Measurements from ENCODE around the gene ENAM. TPM values are rescaled to one million over a fixed set of nuclear protein-coding genes. Genes with fewer than 3 reads are reported as not detected.

Gene ENAM
- total and polyA plus RNA-seq, 2 of the 13 experiments (the other 11 are each of a cell fraction or from before 2014, with no cell fraction given): not detected

GRCh38 chr4:70687821-70688794, 59.6 kb downstream of the ENAM start, which contains the start of gene UTP3:
Gene UTP3 (plus strand): TSS chr4:70688532. CDS start chr4:70688678, 146 bp downstream.
- TSS peak; percentile 99 for BruUV-seq (replicated peaks)
- no peaks in the 10 kb centered on the region for H3K36me3 ChIP-seq (replicated peaks in 1 of 2; ENCODE audit: control insufficient read depth in 1 of 2, insufficient read depth in 2 of 2, low read length in 2 of 2)
- peak within 1 kb of the TSS; percentile 61 for H2AFZ ChIP-seq (ENCODE audit: low read length)
- intact Hi-C loops (cut with micrococcal nuclease; ENCODE audit: unreplicated experiment) (loop anchor here (1.0 to 10.0 kb wide), 5 partner anchors 16 to 217 kb away; partner anchors contain the start of gene MOB1B), in situ Hi-C loops (cut with HindIII; ENCODE audit: extremely low pct_ligation_motif_present, low pct_unique_long_range_greater_than_20kb) (no loop called here)
- peak within 1 kb of the TSS; percentile 83 for H3K9ac ChIP-seq (ENCODE audit: insufficient read depth, low read depth, low read length)
- WGBS (ENCODE audit: low lambda C conversion rate): 2% methylated on average over 36 of the region's 70 CpGs
- POLR2A ChIA-PET: interaction anchor here (0.8 to 6.8 kb wide), 2 partner anchors 11 to 16 kb away, joined by 3 to 75 read pairs; no protein-coding TSS in a partner anchor
- peak; percentile 98 for DNase-seq (ENCODE audit: low spot score)
- H3K4me2 ChIP-seq (ENCODE audit: low read depth, low read length): peak within 1 kb of the TSS; percentile 82
- no peaks in the 10 kb centered on the region for H3K9me3 ChIP-seq (ENCODE audit: low read length)
- H3K27ac ChIP-seq (ENCODE audit: extremely low read length, insufficient read depth, low read length): peak within 1 kb of the TSS; percentile 86
- ATAC-seq: peak; percentile 95
- peaks cover 25% of the 10 kb centered on the region for H3K4me1 ChIP-seq (ENCODE audit: insufficient read depth, low read length)
- peak; percentile 99 for FAIRE-seq
- no peaks in the 10 kb centered on the region; a peak in 1 of 5 replicates for H3K27me3 ChIP-seq (ENCODE audit: control insufficient read depth in 1 of 2, insufficient read depth in 2 of 2, low read length in 2 of 2)
- CTCF ChIA-PET (ENCODE audit: low intra/inter-chr PET ratio, low total read pairs): interaction anchor here (1.1 to 1.6 kb wide), 2 partner anchors 16 to 36 kb away, joined by 3 to 8 read pairs; no protein-coding TSS in a partner anchor
- peak within 1 kb of the TSS; percentile 83 to 94 (median 86) for H3K4me3 ChIP-seq (replicated peaks in 1 of 3; ENCODE audit: insufficient read depth in 1 of 3, low read depth in 2 of 3, low read length in 3 of 3)
- H4K20me1 ChIP-seq (ENCODE audit: insufficient read depth, low read length): no peaks in the 10 kb centered on the region
- H3K79me2 ChIP-seq (ENCODE audit: insufficient read depth, low read length): peaks cover 29% of the 10 kb centered on the region
- peak; percentile 40; the same call in 1 of the 2 replicates for TF ChIP-seq GATA4 (IDR thresholded peaks at IDR 0.05; ENCODE audit: borderline replicate concordance, low read depth)
- TF ChIP-seq SIN3B (IDR thresholded peaks at IDR 0.05; ENCODE audit: low read length): peak; percentile 61; the same call in 1 of the 2 replicates
- no peak for TF ChIP-seq SRY (CRISPR knock-in tag; IDR thresholded peaks at IDR 0.05)
- no peak for TF ChIP-seq MAFG (CRISPR knock-in tag; IDR thresholded peaks at IDR 0.05)
- TF ChIP-seq ZNF274 (CRISPR knock-in tag; IDR thresholded peaks at IDR 0.05): peak; percentile 67; the same call in 1 of the 2 replicates
- no peak for TF ChIP-seq KLF15 (CRISPR knock-in tag; IDR thresholded peaks at IDR 0.05; ENCODE audit: borderline replicate concordance)
- peak; percentile 78; the same call in 1 of the 2 replicates for TF ChIP-seq MEIS2 (CRISPR knock-in tag; IDR thresholded peaks at IDR 0.05)
- TF ChIP-seq HMGA1 (CRISPR knock-in tag; conservative IDR thresholded peaks at IDR 0.05): no peak
- peak; percentile 84; the same call in 1 of the 2 replicates for TF ChIP-seq ZIK1 (CRISPR knock-in tag; IDR thresholded peaks at IDR 0.05; ENCODE audit: borderline replicate concordance, low read depth)
- TF ChIP-seq HNF4G (IDR thresholded peaks at IDR 0.05; ENCODE audit: borderline replicate concordance, low read depth, low read length): no peak; the same call in 1 of the 2 replicates
- 0 out of 2 replicates have a peak, but pooled peaks have one; percentile 24 for TF ChIP-seq HNF4G (CRISPR knock-in tag; IDR thresholded peaks at IDR 0.05; ENCODE audit: borderline replicate concordance, low read depth)
- peak; percentile 43 for TF ChIP-seq HNF4A (CRISPR knock-in tag; IDR thresholded peaks at IDR 0.05)
- no peak for TF ChIP-seq PRDM4 (CRISPR knock-in tag; IDR thresholded peaks at IDR 0.05; ENCODE audit: borderline replicate concordance)
- TF ChIP-seq CTCF (CRISPR knock-in tag; IDR thresholded peaks at IDR 0.05): peak; percentile 98
- peak; percentile 43; the same call in 1 of the 2 replicates for TF ChIP-seq ZBTB34 (CRISPR knock-in tag; IDR thresholded peaks at IDR 0.05)
- TF ChIP-seq TCF7L2 (IDR thresholded peaks at IDR 0.05; ENCODE audit: low read depth, low read length): no peak
- TF ChIP-seq ZNF382 (CRISPR knock-in tag; IDR thresholded peaks at IDR 0.05; ENCODE audit: borderline replicate concordance): no peak
